ENCODE data around the gene STAMBPL1. TPM values are rescaled to one million over a fixed set of nuclear protein-coding genes. Genes with fewer than 3 reads are reported as not detected.
"Not testable (repeated sequence)": the region's sequence is repeated elsewhere in the genome, so short reads cannot be mapped to it uniquely, and the experiment has no call there.

STAMBPL1 gene
- total RNA-seq, 1 donor from 2014 or later = 37.5 TPM

DNA sequence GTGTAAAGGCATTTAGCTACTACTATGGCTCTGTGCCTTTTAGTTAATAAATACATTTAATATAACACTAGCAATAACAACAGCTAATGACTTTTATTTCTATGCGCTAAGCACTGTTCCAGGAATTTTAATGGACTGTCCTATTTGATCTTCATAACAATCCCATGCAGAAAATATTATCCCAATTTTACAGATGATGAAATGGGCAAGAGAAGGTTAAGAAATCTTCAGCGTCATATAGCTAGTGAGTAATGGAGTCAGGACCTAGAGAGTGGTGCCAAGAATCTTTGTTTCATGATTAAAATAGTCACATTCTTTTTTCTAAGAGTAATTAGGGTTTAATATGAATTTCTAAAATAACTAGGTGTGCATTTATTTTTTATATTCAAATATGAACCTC, 40.2 kb downstream of the STAMBPL1 start:
- intact Hi-C loops (cut with micrococcal nuclease) = no loop called here

DNA sequence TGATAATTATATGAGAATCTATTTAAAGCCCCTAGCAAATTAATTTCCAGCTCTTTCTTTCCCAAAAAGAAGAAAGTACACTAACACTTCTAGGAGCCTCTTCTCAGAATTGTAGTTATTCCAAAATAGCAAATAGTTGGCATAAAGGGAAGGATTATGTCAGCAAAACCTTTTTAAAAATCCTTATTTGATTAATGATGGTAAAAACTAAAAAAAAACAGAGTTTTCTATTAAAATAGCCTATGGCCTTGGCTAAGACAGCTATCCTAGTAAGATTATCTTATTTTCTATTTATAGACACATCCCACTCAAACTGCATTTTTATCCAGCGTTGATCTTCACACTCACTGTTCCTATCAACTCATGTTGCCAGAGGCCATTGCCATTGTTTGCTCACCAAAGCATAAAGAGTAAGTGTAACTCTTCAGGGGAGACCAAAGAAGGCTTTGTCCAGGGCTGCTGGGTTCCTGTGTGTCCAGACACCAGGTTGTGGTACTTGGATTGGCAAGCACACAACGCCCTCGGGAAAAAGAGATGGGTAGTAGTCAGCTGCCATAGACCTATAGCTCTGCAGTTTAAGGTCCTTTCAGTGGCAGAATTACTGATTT, 41.0 kb downstream of the STAMBPL1 start:
- H3K9me3 Mint-ChIP-seq = no peaks in the 10 kb centered on the region
- peaks cover 2% of the 10 kb centered on the region for H3K4me1 Mint-ChIP-seq (ENCODE audit: low read depth)
- peaks cover 42% of the 10 kb centered on the region for H3K36me3 Mint-ChIP-seq (ENCODE audit: low read depth)
- intact Hi-C loops (cut with micrococcal nuclease) = no loop called here
- DNase-seq (ENCODE audit: low spot score) = no peak
- H3K27ac Mint-ChIP-seq = no peak overlapping the region
- H3K4me3 Mint-ChIP-seq = no peak overlapping the region
- H3K27me3 Mint-ChIP-seq (ENCODE audit: insufficient read depth) = no peaks in the 10 kb centered on the region

More for the DNA sequence above, 40.2 kb downstream of the STAMBPL1 start:
- no peak for DNase-seq (ENCODE audit: low spot score)
- Mint-ChIP-seq H3K27me3 (ENCODE audit: insufficient read depth) (no peaks in the 10 kb centered on the region), H3K9me3 (no peaks in the 10 kb centered on the region), H3K4me1 (ENCODE audit: low read depth) (peaks cover 10% of the 10 kb centered on the region), H3K27ac (no peak overlapping the region), H3K4me3 (no peak overlapping the region), H3K36me3 (ENCODE audit: low read depth) (peaks cover 48% of the 10 kb centered on the region)

DNA sequence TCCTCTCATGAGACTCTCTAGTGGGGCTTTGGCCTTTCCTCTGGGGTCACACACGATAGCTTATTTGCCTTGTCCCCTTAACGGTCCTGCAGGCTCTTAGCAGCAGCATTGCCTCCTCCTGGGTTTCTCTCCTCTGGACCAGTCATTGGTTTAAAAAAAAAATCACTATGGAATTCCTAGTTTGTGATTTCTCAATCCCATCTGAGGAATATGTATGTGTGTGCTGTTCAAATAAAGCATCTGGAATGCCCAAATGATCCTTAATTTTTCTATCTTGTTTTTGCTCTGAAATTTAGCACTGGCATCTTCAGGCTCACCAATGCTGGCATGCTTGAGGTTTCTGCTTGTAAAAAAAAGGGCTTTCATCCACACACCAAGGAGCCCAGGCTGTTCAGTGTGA, 42.0 kb downstream of the STAMBPL1 start:
- no peak for DNase-seq (ENCODE audit: low spot score)
- intact Hi-C loops (cut with micrococcal nuclease) = no loop called here
- H3K4me1 Mint-ChIP-seq (ENCODE audit: low read depth) = no peaks in the 10 kb centered on the region
- no peaks in the 10 kb centered on the region for H3K27me3 Mint-ChIP-seq (ENCODE audit: insufficient read depth)
- H3K4me3 Mint-ChIP-seq = no peak overlapping the region
- no peak overlapping the region for H3K27ac Mint-ChIP-seq
- H3K9me3 Mint-ChIP-seq = no peaks in the 10 kb centered on the region
- H3K36me3 Mint-ChIP-seq (ENCODE audit: low read depth) = peaks cover 44% of the 10 kb centered on the region

DNA sequence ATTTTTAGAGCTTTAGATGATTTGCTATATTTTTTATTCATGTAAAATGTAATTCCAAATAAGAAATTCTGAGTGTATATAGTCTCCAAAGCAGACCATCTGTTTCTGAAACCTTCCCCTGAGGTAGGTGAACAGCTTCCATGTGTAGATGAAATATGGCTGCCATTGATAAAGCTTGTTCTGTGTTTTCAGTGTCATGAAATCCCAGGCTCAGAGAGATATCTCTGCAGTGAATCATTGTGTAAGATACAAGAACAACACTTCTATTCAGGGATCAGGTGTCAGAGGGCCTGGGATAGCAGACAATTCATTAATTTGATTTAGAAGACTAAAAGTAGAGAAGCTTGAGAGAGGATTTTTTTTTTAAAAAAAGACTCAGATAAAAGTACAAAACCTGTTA, 43.5 kb downstream of the STAMBPL1 start:
- no peak overlapping the region for H3K4me3 Mint-ChIP-seq
- no peak for DNase-seq (ENCODE audit: low spot score)
- peaks cover 37% of the 10 kb centered on the region for H3K36me3 Mint-ChIP-seq (ENCODE audit: low read depth)
- H3K4me1 Mint-ChIP-seq (ENCODE audit: low read depth) = no peaks in the 10 kb centered on the region
- no peaks in the 10 kb centered on the region for H3K9me3 Mint-ChIP-seq
- no peak overlapping the region for H3K27ac Mint-ChIP-seq
- intact Hi-C loops (cut with micrococcal nuclease) = no loop called here
- no peaks in the 10 kb centered on the region for H3K27me3 Mint-ChIP-seq (ENCODE audit: insufficient read depth)

DNA sequence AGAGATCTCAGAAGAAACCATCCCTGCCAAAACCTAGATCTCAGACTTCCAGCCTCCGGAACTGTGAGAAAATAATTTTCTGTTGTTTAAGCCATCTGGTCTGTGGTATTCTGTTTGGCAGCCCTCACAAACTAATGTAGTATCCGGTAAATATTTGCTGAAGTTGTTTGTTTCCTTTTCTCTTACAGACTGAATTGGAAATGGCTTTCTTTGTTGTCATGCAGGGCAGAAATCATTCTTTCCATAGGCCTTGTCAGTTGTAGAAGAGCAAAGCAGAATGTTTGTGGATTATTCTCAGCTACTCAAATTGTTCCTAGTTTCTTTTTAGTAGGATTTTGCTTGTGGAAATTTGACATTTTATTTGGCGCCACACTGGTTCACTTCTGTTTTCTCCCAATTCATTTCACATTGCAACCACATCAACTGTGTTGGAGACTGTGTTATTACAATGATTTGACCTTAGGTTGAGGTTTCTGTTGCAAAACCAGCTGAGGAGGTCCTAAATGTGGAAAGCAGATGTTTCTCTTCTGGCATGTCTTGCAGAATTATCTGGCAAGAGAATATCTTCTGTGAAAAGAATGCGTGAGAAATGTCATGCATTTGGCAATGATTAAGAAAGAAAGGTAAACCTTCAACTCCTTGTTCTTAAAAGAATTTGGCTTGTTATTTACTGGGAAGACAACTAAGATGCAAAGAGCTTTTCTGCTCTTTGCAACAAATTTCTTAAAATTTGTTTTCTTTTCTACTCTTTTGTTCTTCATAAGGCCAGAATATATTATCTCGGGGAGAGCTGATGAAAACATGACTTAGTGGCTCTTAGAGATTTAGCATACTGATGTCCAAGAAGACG, 46.7 kb downstream of the STAMBPL1 start:
- no peak for DNase-seq (ENCODE audit: low spot score)
- H3K4me1 Mint-ChIP-seq (ENCODE audit: low read depth) = peaks cover 10% of the 10 kb centered on the region
- no peak overlapping the region for H3K4me3 Mint-ChIP-seq
- no peaks in the 10 kb centered on the region for H3K9me3 Mint-ChIP-seq
- intact Hi-C loops (cut with micrococcal nuclease) = no loop called here
- H3K27ac Mint-ChIP-seq = no peak overlapping the region
- H3K27me3 Mint-ChIP-seq (ENCODE audit: insufficient read depth) = no peaks in the 10 kb centered on the region
- H3K36me3 Mint-ChIP-seq (ENCODE audit: low read depth) = peaks cover 35% of the 10 kb centered on the region

DNA sequence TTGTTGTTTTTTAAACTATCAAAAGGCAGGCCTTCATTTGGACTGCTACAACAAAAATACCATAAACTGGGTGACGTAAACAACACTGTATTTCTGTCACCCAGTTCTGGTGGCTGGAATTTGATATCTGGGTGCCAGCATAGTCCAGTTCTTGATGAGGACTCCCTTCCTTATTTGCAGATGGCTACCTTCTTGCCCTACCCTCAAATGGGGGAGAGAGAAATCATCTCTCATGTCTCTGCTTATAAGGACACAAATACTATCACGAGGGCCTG, 47.3 kb downstream of the STAMBPL1 start:
- intact Hi-C loops (cut with micrococcal nuclease) = no loop called here

DNA sequence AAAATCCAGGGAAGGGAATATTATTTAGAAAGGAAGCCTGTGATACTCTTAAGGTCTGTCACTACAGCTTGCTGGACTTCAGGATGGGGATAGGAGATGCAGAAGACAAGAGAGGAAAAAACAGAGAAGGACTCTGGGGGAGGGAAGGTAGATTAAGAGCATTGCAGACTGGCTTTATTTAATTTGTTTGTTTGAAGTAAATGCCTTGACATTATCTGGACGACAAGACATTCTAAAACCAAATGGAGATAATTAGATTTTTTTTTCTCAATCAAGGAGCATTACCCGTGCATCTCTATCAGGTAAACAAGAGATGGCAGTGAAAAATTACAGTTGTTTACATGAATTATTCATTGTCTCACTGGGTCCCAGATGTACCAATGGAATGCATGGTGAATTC, 48.2 kb downstream of the STAMBPL1 start:
- peaks cover 36% of the 10 kb centered on the region for H3K36me3 Mint-ChIP-seq (ENCODE audit: low read depth)

More for the DNA sequence above, 47.3 kb downstream of the STAMBPL1 start:
- no peak for DNase-seq (ENCODE audit: low spot score)
- peaks cover 32% of the 10 kb centered on the region for H3K36me3 Mint-ChIP-seq (ENCODE audit: low read depth)
- no peak overlapping the region for H3K27ac Mint-ChIP-seq
- no peaks in the 10 kb centered on the region for H3K27me3 Mint-ChIP-seq (ENCODE audit: insufficient read depth)
- no peak overlapping the region for H3K4me3 Mint-ChIP-seq
- no peaks in the 10 kb centered on the region for H3K9me3 Mint-ChIP-seq
- peaks cover 12% of the 10 kb centered on the region for H3K4me1 Mint-ChIP-seq (ENCODE audit: low read depth)

DNA sequence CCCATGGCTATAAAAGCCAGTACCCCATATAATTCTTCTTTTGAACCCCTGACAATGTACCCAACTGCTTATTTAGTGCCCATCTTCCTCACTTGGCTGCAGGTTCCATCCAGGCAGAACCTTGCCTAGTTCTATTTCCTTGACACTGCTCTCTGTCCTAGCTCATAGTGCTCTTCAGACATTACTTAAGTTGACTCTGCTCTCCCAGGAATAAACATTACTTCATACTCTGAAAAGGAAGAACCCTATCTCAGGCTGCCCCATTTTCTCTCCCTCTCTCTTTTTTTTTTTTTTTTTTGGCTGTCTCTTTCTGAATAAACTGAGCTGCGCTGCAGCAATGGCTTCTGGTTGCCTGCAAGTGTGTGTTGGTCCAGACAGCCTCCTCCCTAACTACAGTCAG, 51.5 kb downstream of the STAMBPL1 start:
- intact Hi-C loops (cut with micrococcal nuclease) = no loop called here
- Mint-ChIP-seq H3K27ac (no peak overlapping the region), H3K4me3 (no peak overlapping the region), H3K36me3 (ENCODE audit: low read depth) (peaks cover 29% of the 10 kb centered on the region), H3K27me3 (ENCODE audit: insufficient read depth) (no peaks in the 10 kb centered on the region), H3K4me1 (ENCODE audit: low read depth) (peaks cover 32% of the 10 kb centered on the region), H3K9me3 (no peaks in the 10 kb centered on the region)
- DNase-seq (ENCODE audit: low spot score) = no peak

More for the DNA sequence above, 48.2 kb downstream of the STAMBPL1 start:
- Mint-ChIP-seq H3K4me1 (ENCODE audit: low read depth) (peaks cover 18% of the 10 kb centered on the region), H3K4me3 (no peak overlapping the region), H3K27me3 (ENCODE audit: insufficient read depth) (no peaks in the 10 kb centered on the region), H3K9me3 (no peaks in the 10 kb centered on the region), H3K27ac (no peak overlapping the region)
- no peak for DNase-seq (ENCODE audit: low spot score)
- intact Hi-C loops (cut with micrococcal nuclease) = no loop called here

DNA sequence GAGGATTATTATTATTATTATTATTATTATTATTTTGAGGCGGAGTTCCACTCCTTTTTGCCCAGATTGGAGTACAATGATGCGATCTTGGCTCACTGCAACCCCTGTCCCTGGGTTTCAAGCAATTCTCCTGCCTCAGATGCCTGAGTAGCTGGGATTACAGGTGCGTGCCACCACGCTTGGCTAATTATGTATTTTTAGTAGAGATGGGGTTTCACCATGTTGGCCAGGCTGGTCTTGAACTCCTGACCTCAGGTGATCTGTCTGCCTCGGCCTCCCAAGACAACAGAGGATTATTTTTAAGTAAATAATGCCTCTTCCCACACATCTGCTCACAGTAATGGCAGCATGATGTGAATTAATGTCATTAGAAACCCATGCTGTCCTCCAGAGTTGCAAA, 52.0 kb downstream of the STAMBPL1 start:
- H3K4me1 Mint-ChIP-seq (ENCODE audit: low read depth) = peaks cover 36% of the 10 kb centered on the region
- not testable (repeated sequence) for DNase-seq (ENCODE audit: low spot score); H3K9me3 Mint-ChIP-seq; H3K27me3 Mint-ChIP-seq (ENCODE audit: insufficient read depth); H3K27ac Mint-ChIP-seq; H3K4me3 Mint-ChIP-seq
- peaks cover 27% of the 10 kb centered on the region for H3K36me3 Mint-ChIP-seq (ENCODE audit: low read depth)
- intact Hi-C loops (cut with micrococcal nuclease) = loop anchor here (1.0 to 2.0 kb wide), 5 partner anchors 31 to 367 kb away; partner anchors contain the start of gene STAMBPL1

DNA sequence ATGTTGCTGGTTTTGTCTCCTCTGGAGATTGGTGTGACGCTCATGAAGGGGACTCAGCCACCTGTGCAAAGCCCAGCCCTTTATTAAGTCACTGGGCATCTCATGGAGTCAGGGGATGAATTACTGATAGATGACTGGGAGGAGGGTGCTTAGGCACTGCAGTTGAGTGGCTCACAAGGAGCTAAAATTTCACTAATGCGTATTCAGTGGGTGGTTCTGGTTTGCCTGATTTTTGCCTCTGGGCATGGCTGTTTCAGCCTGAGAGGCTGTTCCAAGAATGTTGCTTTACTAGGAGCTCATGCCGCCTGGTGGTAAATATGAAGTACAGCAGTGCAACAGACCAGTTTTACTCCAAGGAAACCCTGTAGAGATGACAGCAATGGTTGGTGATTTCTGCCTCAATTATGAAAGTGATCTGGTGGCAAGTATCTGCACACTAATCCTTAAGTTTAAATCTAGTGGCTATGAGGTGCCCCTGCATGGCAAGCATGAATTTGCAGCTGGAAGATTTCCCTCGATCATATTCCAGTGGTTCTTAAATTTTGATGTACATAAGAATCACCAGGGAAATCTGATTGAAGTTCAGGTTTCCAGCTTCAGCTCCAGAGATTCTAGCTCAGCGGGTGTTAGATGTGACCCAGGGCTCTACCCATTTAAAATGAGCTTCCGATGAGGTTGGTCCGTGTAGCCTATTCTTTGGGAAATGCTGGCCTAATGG, 52.7 kb downstream of the STAMBPL1 start:
- Mint-ChIP-seq H3K4me1 (ENCODE audit: low read depth) (peaks cover 36% of the 10 kb centered on the region), H3K27me3 (ENCODE audit: insufficient read depth) (no peaks in the 10 kb centered on the region), H3K27ac (no peak overlapping the region), H3K36me3 (ENCODE audit: low read depth) (peaks cover 26% of the 10 kb centered on the region), H3K4me3 (no peak overlapping the region), H3K9me3 (no peaks in the 10 kb centered on the region)
- intact Hi-C loops (cut with micrococcal nuclease) = loop anchor here (1.0 to 2.0 kb wide), 5 partner anchors 32 to 367 kb away; partner anchors contain the start of gene STAMBPL1
- DNase-seq (ENCODE audit: low spot score) = peak; percentile 30

DNA sequence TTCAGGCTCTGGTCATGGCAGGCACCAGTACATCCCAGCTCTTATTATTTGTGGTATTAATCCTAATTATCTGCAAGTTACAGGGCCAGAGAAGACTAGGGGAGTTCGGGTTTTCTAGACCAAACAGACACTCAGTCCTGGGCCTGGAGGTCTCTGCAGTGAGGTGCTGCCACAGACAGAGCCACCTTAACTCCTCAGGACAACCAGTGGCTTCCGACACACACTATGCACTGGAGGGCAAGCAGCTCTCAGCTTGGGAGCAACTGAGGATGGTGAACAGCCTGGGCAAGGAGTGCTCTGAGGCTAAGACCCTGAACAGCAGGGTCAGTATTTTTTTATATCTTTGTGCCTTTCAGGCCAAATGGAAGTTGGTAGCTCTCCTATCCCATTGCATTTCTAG, 53.5 kb downstream of the STAMBPL1 start:
- no peaks in the 10 kb centered on the region for H3K9me3 Mint-ChIP-seq
- H3K27ac Mint-ChIP-seq = no peak overlapping the region
- no peaks in the 10 kb centered on the region for H3K27me3 Mint-ChIP-seq (ENCODE audit: insufficient read depth)
- peaks cover 31% of the 10 kb centered on the region for H3K36me3 Mint-ChIP-seq (ENCODE audit: low read depth)
- intact Hi-C loops (cut with micrococcal nuclease) = loop anchor here (2.0 kb wide), 1 partner anchor 33 kb away; no protein-coding TSS in a partner anchor
- peaks cover 36% of the 10 kb centered on the region for H3K4me1 Mint-ChIP-seq (ENCODE audit: low read depth)
- no peak overlapping the region for H3K4me3 Mint-ChIP-seq
- no peak for DNase-seq (ENCODE audit: low spot score)

DNA sequence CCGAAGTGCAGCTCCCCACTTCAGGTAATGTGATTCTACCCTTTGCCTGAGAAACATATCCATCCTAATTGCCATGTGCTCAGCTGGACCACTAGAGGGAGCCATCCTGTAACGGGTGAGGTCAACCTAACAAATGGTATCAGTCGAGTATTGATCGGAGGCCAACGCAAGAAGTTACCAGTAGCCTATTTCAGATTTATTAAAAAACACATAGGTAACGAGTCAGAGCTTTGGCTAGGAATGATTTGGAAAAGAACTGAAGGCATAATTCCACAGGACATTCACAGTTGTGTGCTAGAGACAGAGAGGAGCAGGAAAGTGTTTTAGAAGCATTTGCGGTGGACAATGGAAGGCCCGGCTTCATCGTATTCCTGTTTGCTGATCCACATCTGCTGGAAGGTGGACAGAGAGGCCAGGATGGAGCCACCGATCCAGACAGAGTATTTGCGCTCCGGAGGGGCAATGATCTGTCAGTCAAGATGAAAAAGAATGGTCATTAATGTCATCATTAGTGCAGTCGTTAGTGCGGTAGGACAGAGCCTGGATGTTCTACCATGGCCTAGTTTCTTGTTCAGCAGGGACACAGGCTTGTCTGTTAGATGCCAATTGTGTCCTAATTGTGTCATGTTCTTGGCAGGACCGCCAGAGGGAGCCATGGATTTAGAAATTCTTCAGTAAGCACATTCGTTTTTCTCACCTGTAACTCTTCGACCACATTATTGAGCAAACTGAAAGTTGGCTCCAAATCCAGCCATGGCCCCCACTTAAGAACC, 55.0 kb downstream of the STAMBPL1 start:
- H3K27me3 Mint-ChIP-seq (ENCODE audit: insufficient read depth) = no peaks in the 10 kb centered on the region
- H3K4me1 Mint-ChIP-seq (ENCODE audit: low read depth) = peaks cover 32% of the 10 kb centered on the region
- H3K36me3 Mint-ChIP-seq (ENCODE audit: low read depth) = peaks cover 34% of the 10 kb centered on the region
- intact Hi-C loops (cut with micrococcal nuclease) = loop anchor here (1.0 to 5.0 kb wide), 7 partner anchors 56 to 282 kb away; no protein-coding TSS in a partner anchor
- no peaks in the 10 kb centered on the region for H3K9me3 Mint-ChIP-seq
- H3K27ac Mint-ChIP-seq = peak overlapping the region; percentile 52
- DNase-seq (ENCODE audit: low spot score) = peak; percentile 56
- H3K4me3 Mint-ChIP-seq = peak overlapping the region; percentile 15
